ENCODE data around the gene NET1.
"Not testable (repeated sequence)": the region's sequence is repeated elsewhere in the genome, so short reads cannot be mapped to it uniquely, and the experiment has no call there.

NET1 gene, protein sequence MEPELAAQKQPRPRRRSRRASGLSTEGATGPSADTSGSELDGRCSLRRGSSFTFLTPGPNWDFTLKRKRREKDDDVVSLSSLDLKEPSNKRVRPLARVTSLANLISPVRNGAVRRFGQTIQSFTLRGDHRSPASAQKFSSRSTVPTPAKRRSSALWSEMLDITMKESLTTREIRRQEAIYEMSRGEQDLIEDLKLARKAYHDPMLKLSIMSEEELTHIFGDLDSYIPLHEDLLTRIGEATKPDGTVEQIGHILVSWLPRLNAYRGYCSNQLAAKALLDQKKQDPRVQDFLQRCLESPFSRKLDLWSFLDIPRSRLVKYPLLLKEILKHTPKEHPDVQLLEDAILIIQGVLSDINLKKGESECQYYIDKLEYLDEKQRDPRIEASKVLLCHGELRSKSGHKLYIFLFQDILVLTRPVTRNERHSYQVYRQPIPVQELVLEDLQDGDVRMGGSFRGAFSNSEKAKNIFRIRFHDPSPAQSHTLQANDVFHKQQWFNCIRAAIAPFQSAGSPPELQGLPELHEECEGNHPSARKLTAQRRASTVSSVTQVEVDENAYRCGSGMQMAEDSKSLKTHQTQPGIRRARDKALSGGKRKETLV

DNA sequence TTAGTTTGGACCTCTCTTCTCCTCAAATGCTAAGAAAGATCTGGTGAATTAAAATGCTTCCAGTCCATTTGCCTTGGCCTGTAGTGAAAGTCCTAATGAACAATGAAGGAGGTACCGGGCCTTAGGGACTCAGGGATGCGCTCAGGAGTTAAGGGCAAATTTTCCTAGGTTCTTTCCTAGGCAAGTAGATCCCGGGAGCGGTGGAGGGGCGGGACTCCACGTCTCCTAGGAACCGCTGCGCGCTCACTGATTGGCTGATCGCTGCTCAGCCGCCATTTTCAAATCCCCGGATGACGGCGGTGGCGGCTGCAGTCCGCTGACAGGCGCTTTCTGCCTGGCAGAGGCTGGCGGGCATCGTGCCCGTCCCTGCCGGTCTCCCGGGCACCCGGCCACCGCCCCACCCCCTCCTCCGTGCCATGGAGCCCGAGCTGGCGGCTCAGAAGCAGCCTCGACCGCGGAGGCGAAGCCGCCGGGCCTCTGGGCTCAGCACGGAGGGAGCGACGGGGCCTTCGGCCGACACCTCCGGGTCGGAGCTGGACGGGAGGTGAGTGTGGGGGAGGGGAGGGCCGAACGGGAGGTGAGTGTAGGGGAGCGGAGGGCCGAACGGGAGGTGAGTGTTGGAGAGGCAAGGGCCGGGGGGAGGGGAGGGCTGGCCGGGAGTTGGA is at the start of gene NET1:
NET1 (plus strand) TSS at position 281 of the 665 bp plus-strand sequence; CDS start at position 417, 136 bp downstream.
- DNase-seq (ENCODE audit: low spot score) = peak; percentile 85

DNA sequence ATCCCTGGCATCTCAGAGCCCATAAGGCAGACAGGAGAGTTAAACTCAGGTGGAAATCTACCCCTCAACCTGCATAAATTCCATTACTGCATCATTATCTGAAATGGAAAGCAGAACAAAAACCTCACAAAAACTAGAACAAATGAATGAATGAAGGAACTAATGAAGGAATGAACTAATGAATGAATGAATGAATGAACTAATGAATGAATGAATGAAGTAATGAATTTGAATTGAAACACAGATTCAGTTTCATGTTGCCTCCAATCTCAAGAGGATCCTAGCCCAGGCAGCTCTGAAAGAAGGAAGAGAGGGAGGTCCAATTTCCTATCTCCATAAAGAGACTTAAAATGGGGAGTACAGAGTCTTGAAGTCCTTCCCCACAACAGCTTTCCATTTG is 49.5 kb upstream of the NET1 start:
- no peak for DNase-seq (ENCODE audit: low spot score)

DNA sequence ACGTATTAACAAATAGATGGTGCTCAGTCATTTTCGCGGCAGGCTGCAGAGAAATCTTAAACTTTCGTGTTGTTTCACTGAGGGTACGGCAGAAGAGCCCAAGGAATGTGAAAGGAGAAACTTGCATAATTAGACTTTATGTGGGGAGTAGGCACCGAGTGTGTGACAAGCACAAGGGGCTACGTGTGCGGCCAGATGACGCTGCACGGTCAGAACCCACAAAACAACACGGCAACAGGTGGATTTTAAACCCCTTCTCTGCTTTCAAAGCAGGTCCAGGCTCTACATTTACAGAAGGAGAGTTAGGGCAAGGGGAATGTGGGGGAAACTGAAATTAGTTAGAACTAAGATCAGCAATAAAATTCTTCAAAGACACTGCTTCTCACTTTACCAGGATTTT is 48.0 kb upstream of the NET1 start:
- DNase-seq (ENCODE audit: low spot score) = no peak

DNA sequence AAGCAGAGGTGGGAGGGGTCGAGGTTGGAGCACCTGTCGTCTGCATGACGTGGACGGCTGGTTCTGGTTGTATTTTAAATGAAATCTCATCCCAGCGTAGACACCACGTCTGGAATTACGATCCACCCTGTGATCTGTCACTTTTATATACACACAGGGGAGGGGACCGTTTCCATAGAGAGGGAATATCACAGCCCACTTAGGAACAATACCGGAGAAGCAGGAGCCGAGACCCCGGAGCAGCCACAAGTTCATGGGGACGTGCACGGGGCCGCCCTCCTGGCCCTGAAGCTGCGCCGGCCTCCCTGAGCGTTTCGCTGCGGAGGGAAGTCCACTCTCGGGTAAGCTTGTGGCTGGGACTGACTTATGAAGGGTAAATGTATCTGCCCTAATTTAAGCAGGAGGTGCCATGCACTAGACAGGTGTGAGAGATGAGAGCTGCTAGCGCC is 47.4 kb upstream of the NET1 start, which contains the start of gene UCN3:
UCN3 (plus strand) TSS at position 77 of the 449 bp plus-strand sequence. CDS start 8,755 bp downstream, outside the sequence.
- no peak for DNase-seq (ENCODE audit: low spot score)

DNA sequence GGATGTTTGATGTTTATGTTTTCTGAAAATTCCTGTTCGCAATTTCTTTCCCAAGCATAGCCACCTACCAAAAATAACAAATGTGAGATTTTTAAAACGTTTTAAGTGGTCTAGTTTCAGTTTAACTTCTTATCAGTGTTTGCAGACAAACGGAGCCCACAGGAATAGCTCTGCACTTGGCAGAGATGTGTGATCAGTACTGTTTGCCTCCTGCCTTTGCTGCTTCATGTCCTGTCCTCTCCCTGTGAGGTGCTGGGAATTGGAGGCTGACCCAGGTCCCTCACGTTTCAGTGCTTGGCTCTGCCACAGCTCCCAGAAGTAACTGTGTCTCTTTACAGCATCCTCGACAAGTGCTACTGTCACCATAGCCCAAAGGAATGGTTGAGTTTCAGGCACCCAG is 46.4 kb upstream of the NET1 start:
- no peak for DNase-seq (ENCODE audit: low spot score)

DNA sequence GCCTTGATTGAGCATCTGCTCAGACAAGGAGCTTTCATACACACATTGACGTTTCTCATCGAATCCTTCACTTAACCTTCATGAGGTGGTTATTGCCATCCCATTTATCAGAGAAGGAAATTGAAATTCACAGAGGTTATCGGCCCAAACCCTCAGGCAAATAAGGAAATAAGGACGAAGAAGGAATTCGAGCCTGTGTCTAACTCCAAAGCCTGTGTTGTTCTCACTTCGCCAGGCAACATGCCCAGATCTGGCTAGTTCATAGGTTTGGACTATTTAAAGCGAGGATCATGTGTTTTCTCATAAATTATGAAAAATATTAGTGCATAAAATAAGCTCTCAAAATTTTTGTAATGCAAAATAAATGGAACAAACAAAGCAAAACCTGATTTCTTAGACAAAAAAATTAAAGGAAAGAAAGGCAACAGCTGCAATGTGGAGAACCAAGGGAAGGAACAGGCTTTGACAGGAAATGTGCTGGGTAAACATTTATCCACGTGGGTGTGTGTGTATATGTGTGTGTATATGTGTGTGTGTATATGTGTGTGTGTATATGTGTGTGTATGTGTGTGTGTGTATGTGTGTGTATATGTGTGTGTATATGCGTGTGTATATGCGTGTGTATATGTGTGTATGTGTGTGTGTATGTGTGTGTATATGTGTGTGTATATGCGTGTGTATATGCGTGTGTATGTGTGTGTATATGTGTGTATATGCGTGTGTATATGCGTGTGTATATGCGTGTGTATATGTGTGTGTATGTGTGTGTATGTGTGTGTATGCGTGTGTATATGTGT is 42.8 kb upstream of the NET1 start:
- no peak for DNase-seq (ENCODE audit: low spot score)

DNA sequence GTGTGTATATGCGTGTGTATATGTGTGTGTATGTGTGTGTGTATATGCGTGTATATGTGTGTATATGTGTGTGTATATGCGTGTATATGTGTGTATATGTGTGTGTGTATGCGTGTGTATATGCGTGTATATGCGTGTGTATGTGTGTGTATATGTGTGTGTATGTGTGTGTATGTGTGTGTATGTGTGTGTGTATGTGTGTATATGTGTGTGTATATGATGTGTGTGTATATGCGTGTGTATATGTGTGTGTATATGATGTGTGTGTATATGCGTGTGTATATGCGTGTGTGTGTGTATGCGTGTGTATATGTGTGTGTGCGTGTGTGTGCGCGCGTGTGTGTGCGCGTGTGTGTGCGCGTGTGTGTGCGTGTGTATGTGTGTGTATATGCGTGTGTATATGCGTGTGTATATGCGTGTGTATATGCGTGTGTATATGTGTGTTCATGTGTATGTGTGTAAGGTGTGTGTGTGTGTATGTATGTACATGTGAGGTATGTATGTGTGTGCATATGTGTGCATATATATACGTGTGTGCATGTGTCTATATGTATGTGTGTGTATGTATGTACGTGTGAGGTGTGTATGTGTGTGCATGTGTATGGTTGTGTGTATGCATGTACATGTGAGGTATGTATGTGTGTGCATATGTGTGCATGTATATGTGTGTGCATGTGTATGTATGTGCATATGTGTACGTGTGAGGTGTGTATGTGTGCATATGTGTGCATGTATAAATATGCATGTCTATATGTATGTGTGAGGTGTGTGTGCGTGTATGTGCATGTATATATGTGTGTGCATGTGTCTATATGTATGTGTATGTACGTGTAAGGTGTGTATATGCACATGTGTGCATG is 41.6 kb upstream of the NET1 start:
- no peak for DNase-seq (ENCODE audit: low spot score)

DNA sequence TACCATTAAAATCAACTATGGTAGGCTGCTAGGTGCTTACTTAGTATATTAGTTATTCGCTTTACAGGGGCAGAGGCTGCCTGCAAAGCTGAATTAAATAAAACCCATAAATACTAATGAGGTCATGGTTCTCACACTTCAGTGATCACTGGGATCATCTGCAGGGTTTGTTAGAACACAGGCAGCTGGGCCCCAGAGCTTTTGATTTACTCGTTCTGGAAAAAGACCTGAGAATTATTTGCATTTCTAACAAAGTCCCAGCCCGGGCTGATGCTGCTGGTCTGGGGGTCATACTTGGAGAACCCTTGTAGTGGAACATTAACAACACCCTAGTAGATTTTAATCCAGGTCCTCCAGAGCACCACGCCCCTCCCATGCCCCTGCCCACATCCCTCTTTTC is 39.0 kb upstream of the NET1 start:
- DNase-seq (ENCODE audit: low spot score) = no peak

DNA sequence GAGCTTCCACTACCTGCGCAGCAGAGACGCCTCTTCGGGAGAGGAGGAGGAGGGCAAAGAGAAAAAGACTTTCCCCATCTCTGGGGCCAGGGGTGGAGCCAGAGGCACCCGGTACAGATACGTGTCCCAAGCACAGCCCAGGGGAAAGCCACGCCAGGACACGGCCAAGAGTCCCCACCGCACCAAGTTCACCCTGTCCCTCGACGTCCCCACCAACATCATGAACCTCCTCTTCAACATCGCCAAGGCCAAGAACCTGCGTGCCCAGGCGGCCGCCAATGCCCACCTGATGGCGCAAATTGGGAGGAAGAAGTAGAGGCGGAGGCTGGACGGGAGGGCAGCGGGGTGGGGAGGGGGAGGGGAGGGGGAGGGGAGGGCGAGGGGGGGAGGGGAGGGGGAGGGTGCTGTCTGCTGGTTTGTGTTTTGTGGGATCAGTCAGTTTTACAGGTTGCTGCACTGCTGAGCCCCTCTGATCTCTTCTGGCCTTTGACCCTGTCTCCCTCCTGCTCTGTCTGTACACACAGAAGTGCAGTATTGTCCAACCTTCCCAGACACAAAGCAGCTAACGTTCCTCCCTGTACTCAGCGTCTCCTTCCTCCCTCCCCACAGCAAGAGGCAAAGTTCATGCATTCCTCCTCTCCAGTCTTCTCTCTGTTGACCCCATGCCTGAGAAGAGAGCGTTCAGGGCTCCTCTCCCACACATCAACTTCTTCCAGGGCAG is 38.3 kb upstream of the NET1 start:
- no peak for DNase-seq (ENCODE audit: low spot score)

DNA sequence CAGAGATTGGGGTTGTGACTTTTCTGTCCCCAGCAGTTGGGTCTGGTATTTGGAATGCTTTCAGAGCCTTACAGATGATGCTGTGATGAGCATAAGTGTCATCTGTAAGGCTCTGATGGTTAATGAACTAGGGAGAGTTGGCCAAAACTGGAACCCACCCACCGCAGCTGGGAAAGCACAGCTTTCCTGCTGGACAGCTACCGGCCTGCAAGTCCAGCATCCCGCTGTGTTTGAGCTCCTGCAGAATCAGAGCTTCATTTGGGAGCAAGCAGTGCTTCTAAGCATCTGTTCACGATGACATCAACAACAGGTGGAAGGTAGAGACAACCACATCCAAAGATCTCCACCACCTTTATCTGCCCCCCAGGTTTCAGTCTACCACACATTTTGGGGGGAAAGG is 35.9 kb upstream of the NET1 start:
- no peak for DNase-seq (ENCODE audit: low spot score)

DNA sequence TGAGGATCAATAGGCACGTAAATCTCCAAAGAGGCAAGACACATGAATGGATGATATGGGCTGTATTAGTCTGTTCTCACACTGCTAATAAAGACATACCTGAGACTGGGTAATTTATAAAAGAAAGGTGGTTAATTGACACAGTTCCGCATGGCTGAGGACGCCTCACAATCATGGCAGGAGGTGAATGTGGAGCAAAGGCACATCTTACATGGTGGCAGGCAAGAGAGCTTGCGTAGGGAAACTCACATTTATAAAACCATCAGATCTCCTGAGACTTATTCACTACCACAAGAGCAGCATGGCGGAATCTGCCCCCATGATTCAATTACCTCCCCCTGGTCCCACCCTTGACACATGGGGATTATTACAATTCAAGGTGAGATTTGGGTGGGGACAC is 33.2 kb upstream of the NET1 start:
- DNase-seq (ENCODE audit: low spot score) = not testable (repeated sequence)

DNA sequence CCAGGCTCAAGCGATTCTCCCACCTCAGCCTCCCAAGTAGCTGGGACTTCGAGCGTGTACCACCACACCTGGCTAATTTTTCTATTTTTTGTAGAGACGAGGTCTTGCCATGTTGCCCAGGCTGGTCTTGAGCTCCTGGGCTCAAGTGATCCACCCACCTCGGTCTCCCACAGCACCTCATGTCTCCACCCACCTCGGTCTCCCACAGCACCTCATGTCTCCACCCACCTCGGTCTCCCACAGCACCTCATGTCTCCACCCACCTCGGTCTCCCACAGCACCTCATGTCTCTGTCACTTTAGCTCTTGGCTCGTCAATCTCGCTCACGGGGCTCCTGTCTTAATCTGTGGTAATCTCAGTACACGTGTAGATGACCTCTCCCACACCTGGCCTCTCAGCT is 32.0 kb upstream of the NET1 start:
- DNase-seq (ENCODE audit: low spot score) = not testable (repeated sequence)

DNA sequence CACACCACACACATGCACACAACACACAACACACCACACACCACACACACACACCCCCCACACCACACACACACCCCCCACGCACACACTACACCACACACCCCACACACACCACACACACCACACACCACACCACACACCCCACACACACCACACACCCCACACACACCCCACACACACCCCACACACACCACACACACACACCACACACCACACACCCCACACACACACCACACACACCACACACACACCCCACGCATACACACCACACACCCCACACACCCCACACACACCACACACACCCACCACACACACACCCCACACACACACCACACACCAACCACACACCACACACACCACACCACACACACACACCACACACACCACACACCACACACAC is 31.2 kb upstream of the NET1 start:
- no peak for DNase-seq (ENCODE audit: low spot score)

DNA sequence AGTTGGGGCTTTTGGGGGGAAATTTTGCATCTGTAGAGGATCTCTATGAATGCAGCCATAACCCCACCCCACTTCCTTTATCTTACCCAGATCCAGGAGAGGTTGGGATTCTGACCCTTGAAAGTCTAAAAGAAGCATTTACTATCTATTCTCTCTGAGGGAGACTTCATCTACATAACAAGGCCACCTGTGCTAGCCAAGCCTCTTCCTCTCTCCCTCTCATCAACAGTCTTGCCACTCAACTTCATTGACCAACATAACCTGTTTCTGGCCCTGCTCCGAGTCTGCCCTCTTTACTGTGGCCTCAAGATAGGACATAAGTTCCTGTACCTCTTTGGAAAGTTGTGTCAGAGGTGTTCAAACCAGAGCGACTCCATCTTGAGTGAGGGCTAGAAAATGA is 27.1 kb upstream of the NET1 start:
- DNase-seq (ENCODE audit: low spot score) = no peak

DNA sequence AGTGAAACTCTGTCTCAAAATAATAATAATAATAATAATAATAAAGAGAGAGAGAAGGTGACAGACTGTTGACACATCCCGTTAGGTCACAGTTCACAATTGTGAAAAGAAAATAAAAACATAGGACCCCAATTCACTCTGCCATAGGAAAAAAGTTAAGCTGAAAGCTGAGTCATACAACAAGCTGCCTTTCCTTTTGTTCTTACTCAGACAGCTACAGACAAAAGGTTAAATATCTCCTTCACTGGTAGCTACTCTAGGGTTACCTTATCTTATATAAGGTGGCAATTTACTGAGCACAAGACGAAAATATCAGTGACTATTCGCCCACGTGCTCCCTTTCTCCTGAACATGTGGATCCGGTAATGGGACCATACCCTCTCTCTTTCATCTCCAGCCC is 25.2 kb upstream of the NET1 start:
- no peak for DNase-seq (ENCODE audit: low spot score)

DNA sequence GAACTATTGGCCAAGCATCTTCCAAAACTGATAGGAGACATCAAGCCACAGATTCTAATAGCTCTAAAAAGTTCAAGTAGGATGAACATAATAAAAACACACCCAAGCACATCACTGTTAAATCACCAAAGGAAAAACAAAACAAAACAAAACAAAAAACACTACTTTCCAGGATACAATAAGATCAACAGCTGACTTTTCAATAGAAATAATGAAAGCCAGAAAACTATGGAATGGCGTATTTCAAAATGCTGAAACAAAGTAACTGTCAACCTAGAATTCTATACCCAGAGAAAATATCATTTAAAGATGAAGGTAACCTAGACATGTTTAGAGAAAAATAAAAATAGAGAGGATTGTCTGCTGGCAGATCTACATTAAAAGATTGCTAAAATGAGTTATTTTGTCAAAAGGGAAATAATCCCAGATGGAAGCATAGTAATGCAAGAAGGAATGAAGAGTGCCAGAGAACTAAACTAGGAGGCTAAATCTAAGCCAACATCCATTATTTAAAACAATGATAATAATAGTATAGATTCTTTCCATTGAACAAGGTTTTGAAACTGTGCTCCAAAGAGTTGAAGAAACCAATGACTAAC is 21.7 kb upstream of the NET1 start:
- DNase-seq (ENCODE audit: low spot score) = no peak

DNA sequence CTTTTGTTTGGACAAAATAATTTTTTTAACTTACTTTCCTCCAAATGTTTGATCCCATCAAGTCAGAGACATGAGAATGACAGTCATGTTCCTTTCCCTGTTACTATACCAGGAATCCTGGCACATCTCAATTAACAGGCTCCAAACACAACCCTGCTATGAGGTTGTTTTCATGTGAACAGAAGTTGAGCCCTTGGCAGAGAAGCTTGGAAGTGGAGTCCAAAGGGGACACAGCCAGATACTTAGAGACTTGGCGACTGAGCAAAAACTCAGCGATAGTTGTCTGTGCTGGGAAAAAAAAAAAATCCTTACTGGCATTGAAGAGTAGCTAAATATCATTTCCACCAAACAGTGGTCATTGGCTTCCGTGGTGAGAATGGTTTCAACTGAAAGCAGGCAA is 20.6 kb upstream of the NET1 start:
- no peak for DNase-seq (ENCODE audit: low spot score)

DNA sequence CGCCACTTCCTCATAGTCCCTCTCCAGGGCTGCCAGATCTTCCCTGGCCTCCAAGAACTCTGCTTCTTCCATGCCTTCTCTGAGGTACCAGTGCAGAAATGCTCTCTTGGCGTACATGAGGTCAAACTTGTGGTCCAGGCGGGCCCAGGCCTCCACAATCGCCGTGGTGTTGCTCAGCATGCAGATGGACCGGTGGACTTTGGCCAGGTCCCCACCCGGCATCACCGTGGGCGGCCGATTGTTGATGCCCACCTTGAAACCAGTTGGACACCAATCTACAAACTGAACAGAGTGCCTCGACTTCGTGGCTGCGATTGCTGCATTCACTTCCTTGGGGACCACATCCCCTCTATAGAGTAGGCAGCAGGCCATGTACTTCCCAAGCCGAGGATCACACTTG is 18.8 kb upstream of the NET1 start:
- DNase-seq (ENCODE audit: low spot score) = no peak

DNA sequence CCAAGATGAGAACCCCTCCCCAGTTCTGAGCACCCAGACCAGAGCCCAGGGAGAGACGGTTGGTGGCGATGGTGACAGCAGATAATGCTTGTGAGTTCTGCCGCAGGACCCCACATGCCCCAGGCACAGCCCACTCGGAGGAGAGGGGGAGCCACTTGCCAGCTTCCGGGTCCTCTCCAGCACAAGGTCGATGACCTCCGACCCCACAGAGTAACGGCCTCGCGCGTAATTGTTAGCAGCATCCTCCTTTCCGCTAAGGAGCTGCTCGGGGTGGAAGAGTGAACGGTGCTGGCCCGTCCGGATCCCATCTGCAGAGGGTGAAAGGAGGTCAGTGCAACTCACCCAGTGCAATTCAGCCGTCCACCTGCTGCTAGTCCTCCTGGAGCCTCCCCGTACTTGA is 17.2 kb upstream of the NET1 start:
- no peak for DNase-seq (ENCODE audit: low spot score)

Measured in hematopoietic multipotent progenitor cell treated with erythropoietin and hydrocortisone succinate and interleukin-3 and kit ligand, for 17 days (in vitro differentiated cells).